Fibroblast of pulmonary artery (primary cell): ENCODE measurements around the gene FMR1.

ENCODE experiments used
- DNase-seq: peaks from one replicate; pipeline ENCODE4 v3.0.0-alpha.2; 2010; ENCODE audit warnings: low read depth
- H3K4me3 ChIP-seq: replicated peaks from 2 replicates; pipeline ENCODE4 v1.5.1; 2011; ENCODE audit warnings: low read depth, mild to moderate bottlenecking, control low read depth, low read length, moderate library complexity
- TF ChIP-seq, protein P1 (sequence below): IDR thresholded peaks from 2 replicates; pipeline ENCODE4 v1.5.1; 2011; ENCODE audit warnings: mild to moderate bottlenecking, control low read depth, low read length, inconsistent platforms; ENCODE audit errors: missing control alignments

FMR1 gene

DNA sequence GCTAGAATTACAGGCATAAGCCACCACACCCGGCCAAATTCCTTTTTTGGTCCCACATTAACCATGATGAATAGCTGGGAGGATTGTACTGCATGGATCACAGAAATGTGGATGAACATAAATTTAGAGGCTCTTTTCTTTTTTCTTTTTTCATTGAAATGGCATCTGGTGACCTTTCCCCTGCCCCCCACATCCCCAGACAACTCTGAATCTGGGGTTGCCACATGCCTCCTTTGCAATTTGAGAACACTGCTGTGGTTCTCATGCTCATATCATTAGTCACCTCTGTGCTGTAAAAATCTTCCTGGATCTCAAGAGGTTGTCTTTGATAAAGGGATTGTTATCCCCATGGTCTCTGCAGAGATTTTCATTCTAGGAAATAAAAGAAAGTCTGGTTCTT is 46.6 kb downstream of the FMR1 start:
- peak; percentile 1 for DNase-seq
- TF ChIP-seq, protein P1, sequence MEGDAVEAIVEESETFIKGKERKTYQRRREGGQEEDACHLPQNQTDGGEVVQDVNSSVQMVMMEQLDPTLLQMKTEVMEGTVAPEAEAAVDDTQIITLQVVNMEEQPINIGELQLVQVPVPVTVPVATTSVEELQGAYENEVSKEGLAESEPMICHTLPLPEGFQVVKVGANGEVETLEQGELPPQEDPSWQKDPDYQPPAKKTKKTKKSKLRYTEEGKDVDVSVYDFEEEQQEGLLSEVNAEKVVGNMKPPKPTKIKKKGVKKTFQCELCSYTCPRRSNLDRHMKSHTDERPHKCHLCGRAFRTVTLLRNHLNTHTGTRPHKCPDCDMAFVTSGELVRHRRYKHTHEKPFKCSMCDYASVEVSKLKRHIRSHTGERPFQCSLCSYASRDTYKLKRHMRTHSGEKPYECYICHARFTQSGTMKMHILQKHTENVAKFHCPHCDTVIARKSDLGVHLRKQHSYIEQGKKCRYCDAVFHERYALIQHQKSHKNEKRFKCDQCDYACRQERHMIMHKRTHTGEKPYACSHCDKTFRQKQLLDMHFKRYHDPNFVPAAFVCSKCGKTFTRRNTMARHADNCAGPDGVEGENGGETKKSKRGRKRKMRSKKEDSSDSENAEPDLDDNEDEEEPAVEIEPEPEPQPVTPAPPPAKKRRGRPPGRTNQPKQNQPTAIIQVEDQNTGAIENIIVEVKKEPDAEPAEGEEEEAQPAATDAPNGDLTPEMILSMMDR, result no peak
- H3K4me3 ChIP-seq, result no peak overlapping the region

DNA sequence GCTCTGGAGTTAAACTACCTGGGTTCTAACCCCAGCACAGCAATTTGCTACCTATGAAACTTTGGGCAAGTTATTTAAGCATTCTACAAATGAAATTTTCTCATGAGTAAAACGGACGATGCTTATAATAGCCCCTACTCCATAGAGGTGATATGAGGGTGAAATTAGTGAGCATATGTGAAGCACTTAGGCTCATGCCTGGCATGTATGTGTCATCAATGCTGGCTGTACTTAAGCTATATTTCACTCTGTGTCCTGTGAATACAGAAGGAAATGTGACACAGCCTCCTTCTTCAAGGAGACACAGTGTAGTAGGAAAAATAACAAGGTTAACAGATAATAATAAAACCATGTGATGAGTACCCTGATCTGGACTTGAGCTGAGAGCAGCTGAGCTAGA is 49.0 kb downstream of the FMR1 start:
- no peak overlapping the region for H3K4me3 ChIP-seq
- DNase-seq, result no peak
- TF ChIP-seq, protein P1, result no peak

DNA sequence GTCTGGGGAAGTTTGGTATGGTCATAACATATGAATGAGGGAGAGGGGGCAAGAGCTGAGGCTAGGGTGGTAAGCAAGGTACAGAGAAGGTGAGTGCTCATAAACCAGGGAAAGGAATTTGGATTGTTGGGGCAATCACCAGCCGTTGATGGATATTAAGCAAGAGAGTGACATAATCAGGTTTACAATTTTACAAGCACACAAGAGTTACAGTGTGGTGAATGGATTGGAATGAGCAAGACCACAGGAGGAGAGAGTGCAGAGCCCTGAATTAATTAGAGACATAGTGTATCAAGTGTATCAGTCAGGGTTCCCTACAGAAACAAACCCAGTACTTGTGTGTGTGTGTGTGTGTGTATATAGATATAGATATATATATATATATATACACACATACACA is 50.8 kb downstream of the FMR1 start:
- no peak for DNase-seq
- H3K4me3 ChIP-seq, result no peak overlapping the region
- TF ChIP-seq, protein P1, result no peak

DNA sequence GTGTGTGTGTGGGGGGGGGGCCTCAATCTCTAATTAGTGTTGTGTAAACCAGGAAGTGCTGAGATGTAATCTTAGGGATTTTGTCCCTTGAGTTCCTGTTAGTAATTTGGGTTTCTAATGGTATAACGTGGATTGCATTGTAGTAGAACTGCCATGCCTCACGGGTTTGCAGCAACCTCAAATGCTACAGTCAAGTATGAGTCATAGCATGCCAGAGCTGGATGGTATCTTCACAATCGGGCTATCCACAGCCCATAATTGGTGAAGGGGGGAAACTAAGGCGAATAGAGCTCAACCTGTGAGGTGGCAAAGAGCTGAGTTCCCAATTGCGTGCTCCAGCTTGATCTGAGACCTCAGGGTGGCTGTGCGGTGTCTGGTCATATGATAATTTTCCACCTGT is 67.2 kb downstream of the FMR1 start:
- DNase-seq, result no peak
- H3K4me3 ChIP-seq, result no peak overlapping the region
- TF ChIP-seq, protein P1, result no peak

DNA sequence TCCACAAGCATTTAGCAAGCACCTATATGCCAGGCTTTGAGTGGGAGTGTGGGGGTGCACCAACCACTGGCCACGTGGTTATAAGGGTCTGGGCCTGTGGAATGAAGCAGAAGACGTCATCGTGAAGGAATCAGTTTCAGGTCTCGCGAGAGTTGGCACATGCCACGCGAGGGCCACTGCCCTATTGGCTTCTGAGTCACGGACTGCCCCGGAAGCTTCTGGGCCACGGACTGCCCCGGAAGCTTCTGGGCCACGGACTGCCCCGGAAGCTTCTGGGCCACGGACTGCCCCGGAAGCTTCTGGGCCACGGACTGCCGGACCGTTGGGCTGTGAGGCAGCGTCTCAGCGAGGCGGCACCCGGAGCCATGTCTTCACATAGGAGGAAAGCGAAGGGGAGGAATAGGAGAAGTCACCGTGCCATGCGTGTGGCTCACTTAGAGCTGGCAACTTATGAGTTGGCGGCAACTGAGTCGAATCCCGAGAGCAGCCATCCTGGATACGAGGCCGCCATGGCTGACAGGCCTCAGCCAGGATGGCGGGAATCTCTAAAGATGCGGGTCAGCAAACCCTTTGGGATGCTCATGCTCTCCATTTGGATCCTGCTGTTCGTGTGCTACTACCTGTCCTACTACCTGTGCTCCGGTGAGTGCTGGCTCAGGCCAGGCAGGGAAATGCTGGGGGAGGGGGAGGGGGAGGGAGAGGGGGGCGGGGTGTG is 69.5 kb downstream of the FMR1 start, which contains the start of gene FMR1NB:
Gene FMR1NB, plus strand, starts transcription at position 300 of the 715 bp plus-strand sequence. Its CDS starts 66 bp downstream, at position 366.
- TF ChIP-seq, protein P1, result no peak
- no peak within 1 kb of the TSS for H3K4me3 ChIP-seq
- no peak for DNase-seq
